Non-pigmented ciliary epithelial cell (primary cell): ENCODE results near the gene ARNT2.
A peak's percentile ranks its signal among the peaks of the same experiment; 100 is the strongest.

Experiments used
- DNase-seq: peaks from one replicate; pipeline ENCODE4 v3.0.0-alpha.2; 2010; ENCODE audit warnings: low read depth

Gene ARNT2

GRCh38 chr15:80514071-80514780 lies 110.0 kb downstream of the ARNT2 start:
- peak; percentile 73 for DNase-seq

GRCh38 chr15:80517290-80517689 lies 113.1 kb downstream of the ARNT2 start:
- DNase-seq = no peak

- DNase-seq = no peak
Measured at GRCh38 chr15:80518522-80518921, 114.3 kb downstream of the ARNT2 start.

DNA sequence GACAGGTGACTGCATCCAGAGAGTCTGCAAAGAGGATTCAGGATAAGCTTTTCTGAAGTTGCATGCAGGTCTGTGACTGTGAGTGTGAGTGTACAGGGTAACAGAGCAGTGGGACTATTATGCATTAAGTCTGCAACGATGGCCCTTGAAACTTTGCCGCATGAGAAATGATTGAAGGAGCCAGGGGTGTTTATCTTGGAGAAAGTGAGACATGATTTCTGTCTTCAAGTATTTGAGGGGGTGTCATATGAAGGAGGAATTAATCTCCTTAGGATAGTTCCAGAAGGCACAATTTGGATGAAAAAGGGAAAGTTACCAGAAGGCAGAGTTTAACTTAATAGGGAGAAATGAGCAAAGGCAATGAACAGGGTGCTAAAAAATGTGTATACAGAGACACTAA lies 119.6 kb downstream of the ARNT2 start:
- DNase-seq = no peak

DNA sequence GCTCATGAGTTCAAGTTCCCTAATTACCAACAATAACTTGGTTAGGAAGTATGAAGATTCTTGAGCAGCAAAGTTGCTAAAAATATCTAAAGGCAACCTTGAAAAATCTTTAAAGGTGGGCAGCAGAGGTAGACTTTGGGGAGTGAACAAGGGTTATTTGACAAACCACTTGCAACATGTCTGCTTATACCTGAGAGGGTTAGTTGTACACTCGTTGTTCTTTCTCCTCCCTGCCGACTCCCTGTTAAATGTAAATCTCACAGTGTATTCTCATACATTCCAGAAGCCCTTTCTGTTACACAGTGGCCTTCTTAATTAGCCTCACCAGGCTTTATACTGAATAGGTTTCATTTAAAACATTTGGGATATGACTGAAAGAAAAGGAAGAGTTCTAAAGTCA lies 121.7 kb downstream of the ARNT2 start:
- DNase-seq = no peak

- no peak for DNase-seq
Measured at GRCh38 chr15:80526556-80527340, 122.6 kb downstream of the ARNT2 start.

DNA sequence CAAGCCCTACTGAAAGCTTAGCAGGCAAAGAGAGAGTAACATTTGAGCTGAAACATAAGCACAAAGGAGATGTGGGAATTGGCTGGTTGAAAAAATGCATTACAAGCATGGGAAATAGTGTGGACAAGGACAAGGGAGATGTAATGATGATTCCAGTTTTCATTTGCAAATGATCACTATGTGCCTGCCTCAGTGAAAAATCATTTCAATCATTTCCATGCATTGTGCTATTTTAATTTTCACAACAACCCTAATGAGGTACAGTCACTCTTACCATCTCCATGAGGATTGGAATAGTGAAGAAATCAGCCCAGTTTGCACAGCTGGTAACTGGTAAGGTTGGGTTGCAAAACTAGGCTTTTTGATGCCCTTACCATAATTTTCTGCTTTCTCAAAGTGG lies 123.2 kb downstream of the ARNT2 start:
- DNase-seq = no peak

- no peak for DNase-seq
Measured at GRCh38 chr15:80527961-80528360, 123.8 kb downstream of the ARNT2 start.

GRCh38 chr15:80530737-80531365 lies 126.7 kb downstream of the ARNT2 start:
- no peak for DNase-seq

DNA sequence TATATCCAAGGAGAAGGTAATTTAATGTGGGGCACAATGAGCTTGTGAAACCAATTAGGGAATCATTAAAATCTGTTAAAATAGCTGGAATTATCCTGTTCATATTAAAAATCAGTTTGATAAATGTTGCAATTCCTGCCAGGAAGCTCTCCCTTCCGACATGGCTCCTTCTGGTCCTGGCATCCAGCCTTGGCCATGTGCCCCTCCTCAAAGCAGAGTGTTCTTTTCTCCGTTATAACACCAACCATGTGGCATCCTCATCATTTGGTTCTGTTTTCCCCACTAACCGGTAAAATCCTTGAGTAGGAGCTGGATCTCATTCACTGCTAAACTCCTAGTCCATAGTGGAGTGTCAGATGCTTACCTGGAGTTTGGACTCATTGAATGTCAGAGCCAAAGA lies 127.2 kb downstream of the ARNT2 start:
- DNase-seq = no peak

DNA sequence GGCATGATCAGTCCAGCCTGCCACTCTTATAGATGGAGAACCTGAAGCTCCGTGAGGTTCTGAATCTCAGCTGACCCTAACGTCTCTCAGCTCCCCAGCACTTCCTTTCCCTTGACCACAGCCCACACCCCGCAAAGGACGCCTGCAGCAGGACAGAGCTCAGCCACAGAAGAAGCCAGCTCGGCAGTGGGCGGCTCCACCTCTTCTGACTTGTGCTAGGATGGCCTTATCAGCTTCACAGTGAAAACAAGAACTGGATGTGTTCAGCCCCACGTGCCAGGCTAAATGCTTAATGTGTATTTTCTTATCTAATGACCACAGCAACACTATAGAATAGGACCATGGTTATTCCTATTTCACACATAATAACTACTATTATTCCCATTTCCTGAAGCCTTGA lies 127.6 kb downstream of the ARNT2 start:
- no peak for DNase-seq

DNA sequence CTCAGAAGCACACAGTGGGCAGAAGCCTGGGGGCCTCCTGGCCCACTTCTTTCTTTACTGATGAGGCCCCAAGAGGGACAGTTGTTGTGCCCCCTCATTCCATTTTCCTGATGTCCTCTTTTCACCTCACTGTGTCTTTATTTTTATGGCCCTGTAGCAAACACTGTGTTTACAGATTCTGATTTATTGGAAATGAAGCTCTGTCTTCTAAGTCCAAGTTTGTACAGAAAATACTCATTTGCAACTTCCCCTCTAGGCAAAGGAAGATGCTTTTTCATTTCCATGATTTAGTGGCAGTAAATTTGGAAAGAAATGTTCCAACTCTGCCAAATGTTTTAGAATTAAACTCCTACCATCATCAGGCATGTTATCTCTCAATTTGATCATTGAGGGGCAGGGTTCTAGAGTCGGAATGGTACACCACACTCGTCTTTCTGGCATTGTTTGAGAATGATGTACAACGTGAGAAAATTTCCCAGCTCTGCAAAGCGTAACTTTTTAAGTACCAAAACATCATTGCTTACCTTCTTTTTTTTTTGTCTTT lies 129.7 kb downstream of the ARNT2 start:
- no peak for DNase-seq

DNA sequence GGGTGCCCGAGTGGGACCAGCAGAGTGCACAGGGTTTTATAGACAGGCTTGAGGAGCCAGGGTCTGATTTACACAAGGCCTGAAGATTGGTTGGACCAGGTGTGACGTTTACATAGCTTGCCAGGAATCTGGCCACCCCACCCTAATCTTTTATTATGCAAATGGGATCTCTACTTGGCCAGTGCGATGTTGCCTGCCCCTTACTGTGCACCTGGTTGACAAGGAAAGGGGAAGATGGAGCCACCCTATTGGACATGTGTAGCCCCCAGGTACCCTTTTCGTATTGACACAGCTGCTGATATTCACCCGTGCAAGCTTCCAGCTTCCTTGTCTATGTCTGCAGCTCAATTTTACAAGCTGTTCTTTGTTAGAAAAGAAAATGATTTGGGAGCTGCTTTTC lies 132.0 kb downstream of the ARNT2 start:
- DNase-seq = no peak

- no peak for DNase-seq
Measured at GRCh38 chr15:80536716-80537115, 132.5 kb downstream of the ARNT2 start.

DNA sequence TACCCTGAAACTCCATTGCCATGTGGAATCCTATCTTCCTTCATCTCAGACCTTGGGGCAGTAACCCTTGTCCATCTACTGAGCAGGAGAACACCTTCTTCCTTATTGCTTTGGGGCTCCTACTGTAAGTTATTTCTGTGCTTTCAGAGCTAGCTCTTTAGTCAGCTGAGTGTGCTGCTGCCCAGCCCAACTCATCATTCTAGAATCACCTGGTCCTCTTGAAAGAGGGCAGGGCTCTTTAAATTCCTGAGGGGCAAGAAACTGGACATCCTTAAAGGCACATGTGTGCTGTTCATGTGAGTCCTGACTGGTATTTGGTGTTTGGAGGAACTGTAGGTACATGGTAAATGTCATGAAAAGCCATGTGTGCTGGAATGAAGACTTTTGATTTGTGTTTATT lies 140.9 kb downstream of the ARNT2 start:
- no peak for DNase-seq

DNA sequence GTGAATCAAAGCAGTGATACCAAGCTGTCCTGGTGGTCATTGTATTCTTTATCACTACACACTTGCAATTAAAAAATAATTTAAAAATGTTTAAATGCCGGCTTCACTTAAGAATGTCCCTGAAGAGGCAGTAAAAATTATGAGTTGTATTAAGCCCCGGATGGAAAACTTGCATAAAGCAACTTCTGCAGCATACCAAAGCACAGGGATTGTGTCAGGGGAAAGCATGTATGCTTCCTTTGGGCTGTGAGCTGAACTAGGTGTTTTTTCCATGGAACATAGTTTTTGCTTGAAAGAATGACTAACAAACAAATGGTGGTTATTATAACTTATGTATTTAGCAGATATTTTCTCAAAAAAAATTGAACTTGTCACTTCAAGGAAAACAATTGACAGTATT lies 143.1 kb downstream of the ARNT2 start:
- DNase-seq = no peak

DNA sequence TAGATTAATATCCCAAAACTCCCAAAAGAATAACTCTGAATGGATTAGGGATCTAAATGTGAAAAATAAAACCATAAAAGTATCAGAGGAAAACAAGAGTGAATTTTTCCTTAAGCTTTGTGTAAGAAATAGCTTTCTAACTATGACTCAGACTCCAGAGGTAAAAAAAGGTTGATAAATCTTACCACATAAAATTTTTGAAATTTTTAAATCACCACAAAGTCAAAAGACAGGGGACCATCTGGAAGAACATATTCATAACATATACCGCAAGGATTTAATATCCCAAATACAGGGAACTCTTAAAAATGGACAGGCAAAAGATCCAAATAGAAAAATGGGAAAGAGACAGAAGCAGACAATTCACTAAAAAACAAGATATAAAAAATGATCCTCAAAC lies 145.0 kb downstream of the ARNT2 start:
- DNase-seq = peak; percentile 60

- no peak for DNase-seq
Measured at GRCh38 chr15:80549654-80550053, 145.5 kb downstream of the ARNT2 start.

- peak; percentile 98 for DNase-seq
Measured at GRCh38 chr15:80550219-80550907, 146.2 kb downstream of the ARNT2 start.

DNA sequence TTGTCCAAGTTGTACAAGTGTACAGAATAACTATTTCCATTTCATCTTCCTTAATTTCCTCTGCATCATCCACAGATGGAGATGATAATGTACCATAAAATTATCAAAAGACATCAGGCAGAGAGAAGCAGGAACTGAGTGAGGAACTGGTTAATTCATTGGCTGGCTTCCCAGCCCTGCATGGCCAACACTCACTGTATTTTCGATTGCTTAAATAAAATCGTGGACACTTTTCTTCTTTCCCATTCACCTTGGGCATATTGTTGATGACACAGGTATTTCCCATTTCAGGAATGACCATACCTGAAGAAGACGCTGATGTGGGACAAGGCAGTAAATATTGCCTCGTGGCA lies 146.7 kb downstream of the ARNT2 start:
- peak; percentile 40 for DNase-seq

DNA sequence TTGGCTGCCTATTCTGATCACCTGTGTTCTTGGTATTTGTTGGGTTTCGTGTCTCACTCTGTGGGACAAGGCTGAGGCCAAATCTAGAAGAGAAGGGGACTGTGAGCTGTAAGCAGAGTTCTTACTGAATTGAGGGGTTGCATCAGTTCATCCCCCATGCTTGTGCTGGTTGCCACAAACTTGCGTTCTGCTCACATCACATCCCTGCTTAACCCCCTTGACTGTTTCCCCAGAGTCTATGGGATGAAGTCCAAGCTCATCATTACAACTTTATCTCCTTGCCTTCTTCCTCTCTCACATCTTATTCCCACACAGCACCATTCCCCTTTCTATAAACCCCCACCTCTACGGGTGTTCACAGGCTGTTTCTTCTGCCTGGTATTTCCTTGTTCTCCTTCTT lies 147.2 kb downstream of the ARNT2 start:
- no peak for DNase-seq

DNA sequence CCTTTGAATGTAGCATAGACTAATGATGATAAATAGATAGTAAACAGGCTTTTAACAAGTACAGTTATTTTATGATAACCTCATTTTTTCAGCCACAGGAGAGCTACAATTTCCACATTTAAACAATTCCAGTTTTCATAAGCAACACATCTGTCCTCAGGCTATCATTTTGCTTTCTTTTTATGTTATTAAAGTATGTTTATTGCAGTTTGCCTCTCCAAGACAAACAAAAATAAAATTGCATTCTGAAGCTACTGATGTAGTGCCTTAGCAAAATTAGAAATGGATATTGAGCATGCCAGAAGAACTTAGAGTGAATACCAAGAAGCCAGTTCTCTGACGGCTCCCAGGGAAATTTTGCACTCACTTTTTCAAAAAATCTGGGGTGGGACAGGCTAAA lies 150.4 kb downstream of the ARNT2 start:
- no peak for DNase-seq
